Amniotic stem cell (primary cell): ENCODE data around the gene EFCAB7.
"Not testable (repeated sequence)": the region's sequence is repeated elsewhere in the genome, so short reads cannot be mapped to it uniquely, and the experiment has no call there.

Experiments
- DNase-seq: peaks from one replicate; lab custom pipeline; 2025; lab: John Stamatoyannopoulos, UW

EFCAB7 gene

GRCh38 chr1:63555480-63555879 is 32.2 kb downstream of the EFCAB7 start:
- no peak for DNase-seq

DNA sequence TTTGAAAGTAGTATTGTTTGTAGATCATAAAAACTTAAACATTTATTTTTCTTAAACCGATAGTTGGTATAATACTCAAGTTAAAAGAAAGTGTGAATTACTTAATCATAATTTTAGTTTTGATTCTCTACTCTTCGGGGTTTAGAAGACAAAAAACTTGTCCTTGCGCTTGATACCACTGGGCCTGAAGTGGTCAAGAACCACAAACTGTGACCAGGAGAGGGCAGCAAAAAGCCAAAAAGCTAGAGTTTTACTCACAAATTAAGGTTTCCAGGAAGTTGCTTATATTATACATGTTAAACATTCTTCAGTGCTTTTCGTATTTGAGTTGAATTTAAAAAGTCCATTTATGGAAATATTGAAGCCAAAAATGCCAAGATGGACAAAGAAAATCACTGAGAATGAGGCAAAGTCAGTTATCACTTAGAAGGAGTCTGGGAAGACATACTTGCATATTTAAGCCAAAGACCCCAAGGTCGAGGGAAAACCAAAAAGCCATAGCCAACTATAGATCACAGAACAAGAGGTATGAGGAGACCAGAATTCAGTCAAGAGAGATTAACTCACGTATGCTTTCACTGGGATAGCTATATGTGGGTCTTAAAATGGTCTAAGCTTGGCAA is 34.2 kb downstream of the EFCAB7 start:
- DNase-seq: no peak

DNA sequence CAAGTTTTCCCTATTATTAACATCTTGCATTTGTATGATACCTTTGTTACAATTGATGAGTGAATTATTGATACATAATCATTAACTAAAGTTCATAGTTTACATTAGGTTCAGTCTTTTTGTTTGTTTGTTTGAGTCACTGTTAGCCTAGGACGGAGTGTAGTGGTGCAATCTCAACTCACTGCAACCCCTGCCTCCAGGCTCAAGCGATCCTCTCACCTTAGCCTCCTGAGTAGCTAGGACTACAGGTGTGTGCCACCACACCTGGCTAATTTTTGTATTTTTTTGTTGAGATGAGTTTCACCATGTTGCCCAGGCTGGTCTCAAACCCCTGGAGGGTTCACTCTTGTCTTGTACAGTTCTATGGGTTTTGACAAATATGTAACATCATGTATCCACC is 36.0 kb downstream of the EFCAB7 start:
- DNase-seq: no peak

GRCh38 chr1:63563745-63564144 is 40.4 kb downstream of the EFCAB7 start:
- no peak for DNase-seq

DNA sequence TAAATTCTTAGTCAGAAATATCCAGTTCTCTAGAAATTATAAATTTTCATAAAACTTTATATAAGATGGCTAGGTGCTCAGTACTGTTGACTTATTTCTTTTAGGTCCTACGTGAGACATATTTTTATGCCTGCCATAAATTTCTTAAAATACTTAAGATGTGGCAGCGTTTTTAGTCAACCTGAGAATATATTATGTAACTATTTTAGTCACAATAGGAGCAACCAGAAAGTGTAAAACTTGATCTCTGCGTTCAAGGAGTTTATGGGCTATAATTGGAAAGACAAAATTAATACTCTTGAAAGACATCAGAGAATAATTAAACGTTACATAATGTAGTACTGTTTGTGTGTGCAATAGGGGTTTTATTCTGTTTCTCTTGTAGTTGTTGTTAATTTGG is 45.7 kb downstream of the EFCAB7 start:
- DNase-seq: no peak

GRCh38 chr1:63569640-63570316 is 46.5 kb downstream of the EFCAB7 start:
- DNase-seq: no peak

- DNase-seq: not testable (repeated sequence)
These were observed 49.4 kb downstream of the EFCAB7 start for GRCh38 chr1:63572686-63573085.

GRCh38 chr1:63574203-63574796 is 51.0 kb downstream of the EFCAB7 start:
- DNase-seq: not testable (repeated sequence)

DNA sequence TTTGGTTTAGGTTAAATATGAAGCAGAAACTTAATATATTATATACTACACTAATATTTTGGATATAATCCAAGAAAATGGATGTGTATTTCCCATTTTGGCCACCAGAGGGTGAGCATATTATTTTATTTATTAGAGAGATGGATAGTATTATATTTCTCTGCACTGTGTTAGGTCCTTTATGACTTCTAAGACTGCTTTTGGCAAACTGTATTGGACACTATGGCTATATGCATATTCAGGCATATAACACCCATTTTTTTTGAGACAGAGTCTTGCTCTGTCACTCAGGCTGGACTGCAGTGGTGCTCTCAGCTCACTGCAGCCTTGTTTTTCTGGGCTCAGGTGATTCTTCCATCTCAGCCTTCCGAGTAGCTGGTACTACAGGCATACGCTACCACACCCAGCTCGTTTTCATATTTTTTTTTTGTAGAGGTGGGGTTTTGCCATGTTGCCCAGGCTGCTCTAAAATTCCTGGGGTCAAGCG is 52.1 kb downstream of the EFCAB7 start:
- no peak for DNase-seq

GRCh38 chr1:63586326-63586725 is 63.0 kb downstream of the EFCAB7 start:
- not testable (repeated sequence) for DNase-seq

GRCh38 chr1:63590166-63590560 is 66.8 kb downstream of the EFCAB7 start:
- DNase-seq: no peak

- DNase-seq: no peak
These were observed 69.4 kb downstream of the EFCAB7 start for GRCh38 chr1:63592536-63593302.

GRCh38 chr1:63593303-63593885 is 70.1 kb downstream of the EFCAB7 start, which contains the start of gene PGM1:
Gene PGM1 (plus strand): TSS chr1:63593411. CDS start chr1:63593489, 78 bp downstream.
- peak; percentile 55 for DNase-seq

GRCh38 chr1:63593886-63594605 is 70.7 kb downstream of the EFCAB7 start:
- no peak for DNase-seq

DNA sequence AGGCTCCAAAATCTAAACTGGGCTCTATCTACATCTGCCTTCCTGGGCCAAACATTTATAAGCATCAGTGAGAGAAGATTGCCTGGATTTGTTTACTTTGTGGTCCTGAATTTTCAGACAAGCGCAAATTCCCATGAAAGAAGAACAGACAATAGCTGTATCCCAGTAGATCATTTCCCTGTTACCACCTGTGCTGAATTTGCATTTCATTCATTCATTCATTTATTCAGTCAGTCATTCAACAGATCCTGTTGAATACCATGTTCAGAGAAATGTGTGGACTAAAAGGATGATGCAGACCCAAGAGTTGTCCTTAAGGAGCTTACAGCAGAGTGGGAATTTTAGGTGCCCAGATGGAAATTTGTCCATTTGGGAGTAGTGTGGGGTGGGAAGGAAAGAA is 72.1 kb downstream of the EFCAB7 start:
- no peak for DNase-seq

GRCh38 chr1:63599799-63600198 is 76.5 kb downstream of the EFCAB7 start:
- DNase-seq: no peak

- DNase-seq: no peak
These were observed 76.9 kb downstream of the EFCAB7 start for GRCh38 chr1:63600248-63600647.

GRCh38 chr1:63601061-63601460 is 77.7 kb downstream of the EFCAB7 start:
- no peak for DNase-seq

DNA sequence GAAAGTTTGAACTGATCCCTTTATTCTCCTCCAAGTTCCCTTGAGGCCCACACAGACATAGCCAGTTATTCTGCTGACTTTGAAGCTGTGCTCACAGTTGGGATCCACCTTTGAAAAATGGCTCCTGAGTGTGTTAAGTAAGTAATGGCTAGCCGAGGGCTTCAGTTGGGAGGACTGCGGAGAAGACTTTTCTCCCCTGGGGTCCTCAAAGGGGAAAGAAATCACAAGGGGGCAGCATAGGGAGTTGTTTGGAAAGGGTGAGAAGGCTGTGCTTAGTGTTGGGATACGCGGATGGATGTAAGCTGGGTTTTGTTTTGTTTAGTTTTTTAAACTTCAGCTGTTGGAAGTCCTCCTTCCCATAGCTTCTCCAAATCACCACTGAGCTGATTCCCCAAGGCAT is 78.1 kb downstream of the EFCAB7 start:
- no peak for DNase-seq

DNA sequence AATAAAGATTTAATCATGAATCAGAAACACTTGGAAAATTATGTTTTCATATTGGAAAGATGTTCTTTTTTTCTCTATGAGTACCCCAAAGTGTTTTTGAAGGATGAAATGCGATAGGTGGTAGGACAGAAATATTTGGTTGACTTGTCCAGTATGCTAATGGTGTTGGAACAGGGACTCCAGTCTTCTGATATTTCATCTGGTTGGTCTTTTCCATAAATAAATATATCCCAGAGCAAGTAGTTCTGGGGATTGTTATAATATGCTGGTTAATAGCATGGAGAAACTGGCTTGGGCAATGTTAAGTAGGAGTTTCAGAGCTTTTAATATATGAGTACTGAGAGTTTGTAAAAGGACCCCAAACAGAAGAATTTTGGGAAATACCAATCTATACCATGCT is 78.6 kb downstream of the EFCAB7 start:
- DNase-seq: no peak

- DNase-seq: no peak
These were observed 79.3 kb downstream of the EFCAB7 start for GRCh38 chr1:63602629-63603028.
